Measurements from ENCODE around the gene PKP4. TPM values are rescaled to one million over a fixed set of nuclear protein-coding genes. Genes with fewer than 3 reads are reported as not detected.
A peak's percentile ranks its signal among the peaks of the same experiment; 100 is the strongest.
"Not testable (repeated sequence)": the region's sequence is repeated elsewhere in the genome, so short reads cannot be mapped to it uniquely, and the experiment has no call there.

Gene PKP4
- total RNA-seq, 6 donors from 2014 or later = 37.5 to 160 (median 60.8) TPM

DNA sequence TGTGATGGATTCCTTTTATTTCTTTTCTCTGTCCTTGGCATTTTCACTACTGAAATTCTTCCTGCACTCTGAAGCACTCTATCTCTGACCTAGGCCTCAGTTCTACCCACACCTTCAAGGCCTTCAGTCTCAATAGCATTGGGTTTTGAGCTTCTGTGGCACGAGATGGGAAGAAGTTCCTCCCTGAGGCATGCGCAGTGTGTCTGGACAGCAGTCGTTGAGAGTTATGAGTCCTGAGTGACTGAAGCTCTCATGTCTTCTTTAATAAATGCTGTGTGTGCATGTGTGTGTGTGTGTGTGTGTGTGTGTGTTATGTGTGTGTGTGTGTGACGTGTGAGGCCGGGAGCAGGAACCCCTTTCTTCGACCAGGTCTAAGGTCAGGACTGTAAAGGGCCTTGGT lies 242.6 kb downstream of the PKP4 start:
- Histone ChIP-seq H3K27ac (no peak overlapping the region), H3K4me3 (no peak overlapping the region), H3K9me3 (peaks cover 0 to 6% (median 0%) of the 10 kb centered on the region in 4 donors), H3K27me3 (no peaks in the 10 kb centered on the region), H3K4me1 (no peaks in the 10 kb centered on the region), H3K36me3 (no peaks in the 10 kb centered on the region)
- no peak for ATAC-seq (ENCODE audit: low FRiP score in 2 of 2)
- no peak for TF ChIP-seq EP300 (IDR thresholded peaks at IDR 0.05)
- TF ChIP-seq POLR2A (IDR thresholded peaks at IDR 0.05) = no peak
- TF ChIP-seq CTCF (IDR thresholded peaks at IDR 0.05) = no peak
- TF ChIP-seq POLR2AphosphoS5 (IDR thresholded peaks at IDR 0.05) = no peak
- no peak for DNase-seq
- 82 to 97% methylated on average over 4 to 6 of the region's 6 CpGs for WGBS, 2 donors

DNA sequence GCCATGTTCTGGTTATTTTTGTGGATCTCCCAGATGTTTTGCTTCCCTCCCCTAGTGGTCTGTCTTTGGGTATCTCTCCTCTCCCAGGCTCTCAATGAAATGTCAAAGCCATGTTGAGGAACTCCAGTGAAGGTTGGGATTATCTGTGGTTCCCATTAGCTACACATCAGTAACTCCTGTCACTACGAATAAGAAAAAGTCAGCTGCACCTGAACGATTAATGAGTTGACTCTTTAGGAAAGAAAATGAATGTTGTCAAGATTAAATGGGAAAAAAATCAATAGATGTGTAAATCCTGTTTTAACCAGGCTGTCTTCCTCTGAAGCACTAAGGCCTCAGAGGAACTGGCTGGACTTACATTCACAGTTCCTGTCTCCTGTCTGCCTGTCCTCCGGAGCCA lies 244.3 kb downstream of the PKP4 start:
- DNase-seq (no peak), ATAC-seq (ENCODE audit: low FRiP score in 2 of 2) (no peak)
- H3K36me3 ChIP-seq = no peaks in the 10 kb centered on the region
- no peak overlapping the region for H3K4me3 ChIP-seq
- H3K27me3 ChIP-seq = no peaks in the 10 kb centered on the region
- no peak for TF ChIP-seq POLR2AphosphoS5 (IDR thresholded peaks at IDR 0.05)
- TF ChIP-seq EP300 (IDR thresholded peaks at IDR 0.05) = no peak
- no peak for TF ChIP-seq POLR2A (IDR thresholded peaks at IDR 0.05)
- no peak for TF ChIP-seq CTCF (IDR thresholded peaks at IDR 0.05)
- 81 to 92% methylated on average over 3 of the region's 3 CpGs for WGBS, 2 donors
- no peak overlapping the region for H3K27ac ChIP-seq
- H3K9me3 ChIP-seq = peaks cover 0 to 13% (median 4%) of the 10 kb centered on the region in 4 donors
- no peaks in the 10 kb centered on the region for H3K4me1 ChIP-seq

DNA sequence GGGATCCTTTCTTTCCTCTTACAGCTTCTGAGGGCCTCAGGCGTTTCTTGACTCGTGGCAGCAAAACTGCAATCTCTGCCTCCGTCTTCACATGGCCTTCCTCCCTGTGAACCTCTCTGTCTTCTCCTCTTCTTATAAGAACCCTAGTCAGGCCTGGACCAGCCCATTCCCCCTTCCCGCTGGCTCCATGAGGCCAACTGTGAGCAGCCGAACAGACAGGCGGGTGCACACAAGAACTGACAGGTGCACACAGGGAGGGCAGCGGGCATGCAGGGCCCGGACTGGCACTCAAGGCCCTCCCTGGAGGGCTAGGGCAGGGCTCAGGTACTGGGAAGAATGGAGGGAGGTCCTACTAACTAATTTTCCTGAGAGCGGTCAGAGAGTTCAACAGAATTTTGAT lies 246.0 kb downstream of the PKP4 start:
- Histone ChIP-seq H3K4me1 (no peaks in the 10 kb centered on the region), H3K9me3 (peaks cover 0 to 9% (median 4%) of the 10 kb centered on the region in 4 donors), H3K36me3 (no peaks in the 10 kb centered on the region), H3K4me3 (no peak overlapping the region), H3K27ac (no peak overlapping the region), H3K27me3 (no peaks in the 10 kb centered on the region)
- TF ChIP-seq POLR2A (IDR thresholded peaks at IDR 0.05) (no peak), EP300 (IDR thresholded peaks at IDR 0.05) (no peak)
- WGBS, 2 donors = 76 to 91% methylated on average over 9 of the region's 9 CpGs
- ATAC-seq (ENCODE audit: low FRiP score in 2 of 2) (no peak), DNase-seq (peak in 1 of 2 donors; percentile 42)

- not testable (repeated sequence) for H3K27ac ChIP-seq; ATAC-seq (ENCODE audit: low FRiP score in 2 of 2)
- 85 to 86% methylated on average over 8 of the region's 8 CpGs for WGBS, 2 donors
These were observed 248.1 kb downstream of the PKP4 start for GRCh38 chr2:158704724-158705465.

DNA sequence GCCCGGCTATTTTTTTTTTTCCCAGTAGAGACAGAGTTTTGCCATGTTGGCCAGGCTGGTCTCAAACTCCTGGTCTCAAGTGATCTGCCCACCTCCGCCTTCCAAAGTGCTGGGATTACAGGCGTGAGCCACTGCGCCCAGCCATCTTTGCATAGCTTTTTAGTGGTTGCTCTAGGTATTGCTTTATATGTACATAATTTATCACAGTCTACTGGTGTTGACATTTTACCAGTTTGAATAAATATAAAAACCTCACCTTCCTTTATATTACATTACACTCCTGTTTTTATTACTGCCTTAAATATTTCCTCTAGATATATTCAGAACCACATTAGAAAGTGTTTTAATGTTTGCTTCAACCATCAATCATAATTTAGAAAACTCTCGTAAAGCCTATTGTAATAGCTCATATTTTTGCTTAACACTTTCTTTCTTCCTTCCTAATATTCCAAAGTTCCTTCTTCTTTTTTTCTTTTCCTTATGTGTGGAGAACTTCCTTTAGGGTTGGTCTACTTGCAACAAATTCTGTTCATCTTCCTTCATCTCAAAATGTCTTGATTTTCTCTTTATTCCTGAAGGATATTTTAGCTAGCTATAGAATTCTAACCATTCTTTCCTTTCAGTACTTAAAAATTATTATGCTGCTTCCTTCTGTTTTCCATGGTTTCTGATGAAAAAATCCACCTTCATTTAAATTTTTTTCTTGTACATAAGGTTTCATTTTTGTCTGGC lies 256.2 kb downstream of the PKP4 start:
- Histone ChIP-seq H3K4me3 (no peak overlapping the region), H3K36me3 (no peaks in the 10 kb centered on the region), H3K27me3 (no peaks in the 10 kb centered on the region), H3K27ac (no peak overlapping the region), H3K9me3 (no peaks in the 10 kb centered on the region), H3K4me1 (peaks cover 0 to 14% (median 9%) of the 10 kb centered on the region in 4 donors)
- WGBS, 2 donors = 81 to 97% methylated on average over 5 of the region's 5 CpGs
- DNase-seq (no peak), ATAC-seq (ENCODE audit: low FRiP score in 2 of 2) (no peak)
- TF ChIP-seq EP300 (IDR thresholded peaks at IDR 0.05) (no peak), POLR2AphosphoS5 (IDR thresholded peaks at IDR 0.05) (no peak), POLR2A (IDR thresholded peaks at IDR 0.05) (no peak), CTCF (IDR thresholded peaks at IDR 0.05) (no peak)

More at GRCh38 chr2:158704724-158705465, 248.1 kb downstream of the PKP4 start:
- not testable (repeated sequence) for H3K36me3 ChIP-seq, H3K4me3 ChIP-seq, H3K9me3 ChIP-seq, H3K4me1 ChIP-seq, H3K27me3 ChIP-seq, DNase-seq
